Lower lobe of right lung (tissue), 2 donors: Measurements from ENCODE around the gene PNKP. TPM values are rescaled to one million over a fixed set of nuclear protein-coding genes. Genes with fewer than 3 reads are reported as not detected.

Experiments
- ATAC-seq, 2 donors: fragments of 200-7000 bp; cut with Tn5 transposase; one replicate each; pipeline ENCODE4 v1.9.1; 2020 to 2022; ENCODE audit warnings: mild to moderate bottlenecking in 2 of 2, moderate library complexity in 2 of 2
- DNase-seq: peaks from one replicate; pipeline ENCODE4 v3.0.0-alpha.2; 2020
- H3K27ac ChIP-seq: fragments of 200-600 bp; one replicate; pipeline ENCODE4 v1.8.0; 2022
- H3K27me3 ChIP-seq: fragments of 200-600 bp; one replicate; pipeline ENCODE4 v1.8.0; 2022; ENCODE audit warnings: low read depth
- H3K36me3 ChIP-seq: fragments of 200-600 bp; one replicate; pipeline ENCODE4 v1.8.0; 2022; ENCODE audit warnings: mild to moderate bottlenecking
- H3K4me1 ChIP-seq: fragments of 200-600 bp; one replicate; pipeline ENCODE4 v1.8.0; 2022
- H3K4me3 ChIP-seq: fragments of 200-600 bp; one replicate; pipeline ENCODE4 v1.8.0; 2022; ENCODE audit warnings: mild to moderate bottlenecking
- H3K9me3 ChIP-seq: fragments of 200-600 bp; one replicate; pipeline ENCODE4 v1.8.0; 2022
- intact Hi-C: fragments of 100-400 bp; cut with DNase I; formaldehyde crosslinking; loops from one replicate; pipeline ENCODE4 v1.11.0; 2022
- total RNA-seq: library from RNA; stranded (reverse); fragmentation: NEBNext Ultra II Directional; extraction: Animal tissue kit (Norgen Biotek cat#: 25700); gene quantifications from one replicate; pipeline ENCODE4 v1.2.1, GENCODE V29; 2021
- TF ChIP-seq, protein P1 (sequence below): fragments of 200-600 bp; IDR thresholded peaks from one replicate; pipeline ENCODE4 v1.8.0; 2022; ENCODE audit warnings: antibody characterized with exemption, mild to moderate bottlenecking
- donor health status: DM: no; HTN: yes; CAD: no; lungs with severe emphysema.

Gene PNKP
- total RNA-seq, 1 donor from 2014 or later, result 78.0 TPM

- Histone ChIP-seq H3K27ac (peak overlapping the region; percentile 99), H3K9me3 (no peaks in the 10 kb centered on the region), H3K36me3 (peaks cover 54% of the 10 kb centered on the region), H3K4me3 (peak overlapping the region; percentile 89), H3K4me1 (peaks cover 26% of the 10 kb centered on the region), H3K27me3 (no peaks in the 10 kb centered on the region)
- intact Hi-C loops, result no loop called here
- ATAC-seq, result no peak
- DNase-seq, result no peak
- TF ChIP-seq, protein P1, sequence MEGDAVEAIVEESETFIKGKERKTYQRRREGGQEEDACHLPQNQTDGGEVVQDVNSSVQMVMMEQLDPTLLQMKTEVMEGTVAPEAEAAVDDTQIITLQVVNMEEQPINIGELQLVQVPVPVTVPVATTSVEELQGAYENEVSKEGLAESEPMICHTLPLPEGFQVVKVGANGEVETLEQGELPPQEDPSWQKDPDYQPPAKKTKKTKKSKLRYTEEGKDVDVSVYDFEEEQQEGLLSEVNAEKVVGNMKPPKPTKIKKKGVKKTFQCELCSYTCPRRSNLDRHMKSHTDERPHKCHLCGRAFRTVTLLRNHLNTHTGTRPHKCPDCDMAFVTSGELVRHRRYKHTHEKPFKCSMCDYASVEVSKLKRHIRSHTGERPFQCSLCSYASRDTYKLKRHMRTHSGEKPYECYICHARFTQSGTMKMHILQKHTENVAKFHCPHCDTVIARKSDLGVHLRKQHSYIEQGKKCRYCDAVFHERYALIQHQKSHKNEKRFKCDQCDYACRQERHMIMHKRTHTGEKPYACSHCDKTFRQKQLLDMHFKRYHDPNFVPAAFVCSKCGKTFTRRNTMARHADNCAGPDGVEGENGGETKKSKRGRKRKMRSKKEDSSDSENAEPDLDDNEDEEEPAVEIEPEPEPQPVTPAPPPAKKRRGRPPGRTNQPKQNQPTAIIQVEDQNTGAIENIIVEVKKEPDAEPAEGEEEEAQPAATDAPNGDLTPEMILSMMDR, result no peak
Observed at GRCh38 chr19:49878744-49879070, 11.3 kb upstream of the PNKP start.

- peaks cover 48% of the 10 kb centered on the region for H3K36me3 ChIP-seq
- no peaks in the 10 kb centered on the region for H3K27me3 ChIP-seq
- intact Hi-C loops, result no loop called here
- peak; percentile 99 for DNase-seq
- H3K27ac ChIP-seq, result peak overlapping the region; percentile 99
- peak overlapping the region; percentile 89 for H3K4me3 ChIP-seq
- peaks cover 26% of the 10 kb centered on the region for H3K4me1 ChIP-seq
- TF ChIP-seq, protein P1, result no peak
- no peaks in the 10 kb centered on the region for H3K9me3 ChIP-seq
- peak; percentile 82 to 87 for ATAC-seq
Observed at GRCh38 chr19:49877879-49878743, 10.7 kb upstream of the PNKP start.

DNA sequence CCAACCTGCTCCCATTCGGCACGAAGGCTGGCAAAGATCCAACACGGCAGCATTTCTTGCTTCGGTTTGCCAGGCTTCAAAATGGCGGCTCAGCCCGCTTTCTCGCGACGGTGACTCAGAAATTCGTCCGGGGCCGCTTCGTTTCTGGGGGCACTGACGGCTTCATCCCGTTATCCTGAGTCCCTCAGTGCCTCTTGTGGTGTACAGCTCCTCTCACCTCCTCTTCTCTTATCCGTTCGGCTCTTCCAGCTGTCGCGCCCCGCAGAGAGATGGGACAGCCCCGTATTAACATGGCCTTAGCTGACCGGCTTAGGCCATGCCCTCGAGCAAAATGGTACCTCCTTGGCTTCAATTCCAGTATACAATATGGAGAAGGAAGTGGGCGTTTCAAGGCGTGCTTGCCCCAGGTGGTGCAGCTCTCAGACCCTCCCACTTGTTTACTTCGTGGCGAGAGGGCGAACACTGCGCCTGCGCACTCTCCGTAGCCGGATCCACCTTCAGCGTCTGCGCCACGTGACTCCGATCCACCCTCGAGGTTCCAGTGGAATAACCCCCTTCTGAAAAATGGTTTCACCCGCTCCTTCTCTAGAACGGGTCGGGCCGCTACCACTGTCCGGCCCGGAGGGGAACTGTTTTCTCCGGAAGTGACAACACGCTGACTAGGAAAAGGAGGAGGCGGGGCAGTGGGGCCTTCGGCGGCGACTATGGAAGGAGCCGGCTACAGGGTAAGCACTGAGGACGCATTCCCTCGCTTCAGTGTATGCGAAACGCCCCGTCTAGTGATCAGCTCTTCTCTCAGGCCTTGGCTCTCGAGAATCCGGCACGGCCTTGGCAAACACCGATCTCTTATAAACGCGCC lies 9.9 kb upstream of the PNKP start, which contains the start of the genes AKT1S1 and TBC1D17:
Gene AKT1S1 (minus strand): TSS at position 336 of the 859 bp plus-strand sequence. CDS start 4,060 bp downstream, outside the sequence.
Gene TBC1D17 (plus strand): TSS at position 683 of the 859 bp plus-strand sequence. CDS start 22 bp downstream, at position 705.
- no peaks in the 10 kb centered on the region for H3K9me3 ChIP-seq
- peaks cover 26% of the 10 kb centered on the region for H3K4me1 ChIP-seq
- ATAC-seq (peak; percentile 90 to 91), DNase-seq (peak; percentile 99)
- peak within 1 kb of the TSS; percentile 99 for H3K27ac ChIP-seq
- H3K36me3 ChIP-seq, result peaks cover 39% of the 10 kb centered on the region
- TF ChIP-seq, protein P1, result no peak
- H3K27me3 ChIP-seq, result no peaks in the 10 kb centered on the region
- H3K4me3 ChIP-seq, result peak within 1 kb of the TSS; percentile 89
- intact Hi-C loops, result no loop called here

DNA sequence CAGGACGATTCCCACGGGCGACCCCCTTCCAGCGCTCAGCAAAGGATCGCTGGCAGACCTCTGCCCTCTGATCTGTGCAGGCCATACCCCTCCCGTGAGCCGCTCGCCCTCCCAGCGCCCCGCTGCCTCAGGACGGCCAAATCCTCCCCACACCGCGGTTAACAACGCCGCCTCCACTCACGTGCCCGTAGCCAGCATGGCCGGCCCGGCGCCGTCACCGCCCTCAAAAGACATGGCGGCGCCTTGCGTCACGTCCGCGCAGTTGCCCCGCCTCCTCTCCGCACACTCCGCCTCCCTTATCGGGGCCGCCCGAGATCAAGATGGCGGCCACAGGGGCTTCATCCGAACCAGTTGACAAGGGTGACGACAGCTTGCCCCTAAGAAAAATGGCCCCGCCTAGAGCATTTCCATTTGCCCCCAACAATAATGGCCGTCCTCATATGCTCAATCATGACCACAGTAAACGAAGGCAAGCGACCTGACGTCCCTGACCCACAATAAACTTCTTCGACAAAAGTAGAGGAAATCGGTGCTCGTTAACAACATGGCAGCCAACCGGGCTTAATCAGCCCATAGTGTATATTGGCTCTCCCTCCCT lies 9.1 kb upstream of the PNKP start:
- peak overlapping the region; percentile 89 for H3K4me3 ChIP-seq
- DNase-seq (peak; percentile 98), ATAC-seq (peak; percentile 85 to 87)
- no peaks in the 10 kb centered on the region for H3K27me3 ChIP-seq
- peak overlapping the region; percentile 99 for H3K27ac ChIP-seq
- TF ChIP-seq, protein P1, result no peak
- H3K9me3 ChIP-seq, result no peaks in the 10 kb centered on the region
- intact Hi-C loops, result no loop called here
- H3K4me1 ChIP-seq, result peaks cover 26% of the 10 kb centered on the region
- peaks cover 33% of the 10 kb centered on the region for H3K36me3 ChIP-seq

DNA sequence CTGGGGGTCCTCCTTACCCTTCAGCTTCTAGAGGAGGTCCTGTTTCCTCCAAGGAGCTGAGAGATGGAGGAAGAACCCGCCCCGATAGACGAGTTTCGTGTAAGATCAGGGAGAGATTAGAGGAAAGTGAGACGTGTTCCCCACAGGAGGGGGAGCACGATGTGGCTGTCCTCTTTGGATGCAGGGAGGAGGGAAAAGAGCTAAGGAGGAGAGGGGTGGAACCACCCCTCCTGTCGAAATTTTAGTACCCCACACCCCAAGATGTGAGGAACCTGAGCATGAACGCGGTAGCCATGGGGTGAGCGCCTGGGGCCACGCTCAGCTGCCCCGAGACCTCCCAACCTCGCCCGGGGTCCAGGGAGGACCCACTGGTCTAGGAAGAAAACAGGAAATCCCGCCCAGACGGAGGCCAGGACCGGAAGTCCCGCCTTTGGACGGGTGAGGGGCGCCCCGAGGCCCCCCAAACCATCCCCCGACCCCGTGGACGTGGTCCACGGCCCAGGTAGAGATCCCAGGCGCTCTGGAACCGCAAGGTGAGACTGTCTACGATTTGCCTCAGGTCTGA lies 8.6 kb upstream of the PNKP start:
- ATAC-seq, result peak; percentile 2 to 23
- Histone ChIP-seq H3K4me3 (peak overlapping the region; percentile 89), H3K9me3 (no peaks in the 10 kb centered on the region), H3K27ac (peak overlapping the region; percentile 99), H3K4me1 (peaks cover 26% of the 10 kb centered on the region), H3K27me3 (no peaks in the 10 kb centered on the region), H3K36me3 (peaks cover 33% of the 10 kb centered on the region)
- TF ChIP-seq, protein P1, result no peak
- peak; percentile 75 for DNase-seq
- intact Hi-C loops, result no loop called here
